ENCODE results near the gene DLEC1.
"Not testable (repeated sequence)": the region's sequence is repeated elsewhere in the genome, so short reads cannot be mapped to it uniquely, and the experiment has no call there.

DLEC1 gene

GRCh38 chr3:38120693-38121450, 81.9 kb downstream of the DLEC1 start:
- no peak for DNase-seq (ENCODE audit: low spot score)

- no peak for DNase-seq (ENCODE audit: low spot score)
Measured at GRCh38 chr3:38121451-38121831, 82.4 kb downstream of the DLEC1 start.

GRCh38 chr3:38121832-38122461, 82.9 kb downstream of the DLEC1 start:
- no peak for DNase-seq (ENCODE audit: low spot score)

GRCh38 chr3:38122712-38123290, 83.8 kb downstream of the DLEC1 start:
- DNase-seq (ENCODE audit: low spot score) = no peak

- DNase-seq (ENCODE audit: low spot score) = no peak
Measured at GRCh38 chr3:38124324-38125122, 85.5 kb downstream of the DLEC1 start.

- DNase-seq (ENCODE audit: low spot score) = no peak
Measured at GRCh38 chr3:38125305-38126120, 86.5 kb downstream of the DLEC1 start.

GRCh38 chr3:38126121-38126892, 87.3 kb downstream of the DLEC1 start:
- no peak for DNase-seq (ENCODE audit: low spot score)

GRCh38 chr3:38127611-38128302, 88.7 kb downstream of the DLEC1 start:
- DNase-seq (ENCODE audit: low spot score) = no peak

GRCh38 chr3:38128303-38128655, 89.3 kb downstream of the DLEC1 start:
- DNase-seq (ENCODE audit: low spot score) = no peak

GRCh38 chr3:38129058-38129457, 90.0 kb downstream of the DLEC1 start:
- no peak for DNase-seq (ENCODE audit: low spot score)

- no peak for DNase-seq (ENCODE audit: low spot score)
Measured at GRCh38 chr3:38130631-38131065, 91.6 kb downstream of the DLEC1 start.

- no peak for DNase-seq (ENCODE audit: low spot score)
Measured at GRCh38 chr3:38131621-38132369, 92.8 kb downstream of the DLEC1 start.

GRCh38 chr3:38133209-38133556, 94.2 kb downstream of the DLEC1 start:
- no peak for DNase-seq (ENCODE audit: low spot score)

- no peak for DNase-seq (ENCODE audit: low spot score)
Measured at GRCh38 chr3:38133557-38134405, 94.8 kb downstream of the DLEC1 start.

- not testable (repeated sequence) for DNase-seq (ENCODE audit: low spot score)
Measured at GRCh38 chr3:38134517-38135143, 95.6 kb downstream of the DLEC1 start.

GRCh38 chr3:38135621-38136277, 96.7 kb downstream of the DLEC1 start:
- DNase-seq (ENCODE audit: low spot score) = not testable (repeated sequence)

- DNase-seq (ENCODE audit: low spot score) = peak; percentile 40
Measured at GRCh38 chr3:38136393-38136776, 97.4 kb downstream of the DLEC1 start.

Data from AG08395 (cell line).